Measurements from ENCODE around the gene ARHGAP29. TPM values are rescaled to one million over a fixed set of nuclear protein-coding genes. Genes with fewer than 3 reads are reported as not detected.

ARHGAP29 gene
- polyA plus RNA-seq, 1 experiment: 30.4 TPM

- no peaks in the 10 kb centered on the region for H3K9me3 ChIP-seq (ENCODE audit: control insufficient read depth, insufficient read depth, low read length)
- no peak overlapping the region for H3K4me3 ChIP-seq (ENCODE audit: low read depth, low read length)
- H3K27me3 ChIP-seq (ENCODE audit: control insufficient read depth, insufficient read depth, low read length): no peaks in the 10 kb centered on the region
- no peak overlapping the region for H3K27ac ChIP-seq (ENCODE audit: low read depth, low read length)
- ChIA-PET CTCF (interaction anchor here (1.3 to 3.5 kb wide), 4 partner anchors 20 to 166 kb away, joined by 3 to 20 read pairs (median 5); no protein-coding TSS in a partner anchor), POLR2A (no interaction called here)
- TF ChIP-seq CTCF (IDR thresholded peaks at IDR 0.05; ENCODE audit: low read depth, low read length): no peak
- DNase-seq (ENCODE audit: low read depth, low spot score): no peak
These were observed 31.7 kb downstream of the ARHGAP29 start for GRCh38 chr1:94205639-94206038.

- CTCF ChIA-PET: no interaction called here
- POLR2A ChIA-PET: no interaction called here
- no peak overlapping the region for H3K4me3 ChIP-seq (ENCODE audit: low read depth, low read length)
- H3K27me3 ChIP-seq (ENCODE audit: control insufficient read depth, insufficient read depth, low read length): no peaks in the 10 kb centered on the region
- no peak for TF ChIP-seq CTCF (IDR thresholded peaks at IDR 0.05; ENCODE audit: low read depth, low read length)
- H3K9me3 ChIP-seq (ENCODE audit: control insufficient read depth, insufficient read depth, low read length): no peaks in the 10 kb centered on the region
- no peak for DNase-seq (ENCODE audit: low read depth, low spot score)
- H3K27ac ChIP-seq (ENCODE audit: low read depth, low read length): no peak overlapping the region
These were observed 35.1 kb downstream of the ARHGAP29 start for GRCh38 chr1:94202241-94202640.

- POLR2A ChIA-PET: no interaction called here
- H3K9me3 ChIP-seq (ENCODE audit: control insufficient read depth, insufficient read depth, low read length): no peaks in the 10 kb centered on the region
- CTCF ChIA-PET: interaction anchor here (0.8 kb wide), 1 partner anchor 281 kb away, joined by 7 read pairs; no protein-coding TSS in a partner anchor
- H3K27me3 ChIP-seq (ENCODE audit: control insufficient read depth, insufficient read depth, low read length): no peaks in the 10 kb centered on the region
- no peak overlapping the region for H3K4me3 ChIP-seq (ENCODE audit: low read depth, low read length)
- DNase-seq (ENCODE audit: low read depth, low spot score): no peak
- no peak for TF ChIP-seq CTCF (IDR thresholded peaks at IDR 0.05; ENCODE audit: low read depth, low read length)
- no peak overlapping the region for H3K27ac ChIP-seq (ENCODE audit: low read depth, low read length)
These were observed 38.0 kb downstream of the ARHGAP29 start for GRCh38 chr1:94199398-94199797.

DNA sequence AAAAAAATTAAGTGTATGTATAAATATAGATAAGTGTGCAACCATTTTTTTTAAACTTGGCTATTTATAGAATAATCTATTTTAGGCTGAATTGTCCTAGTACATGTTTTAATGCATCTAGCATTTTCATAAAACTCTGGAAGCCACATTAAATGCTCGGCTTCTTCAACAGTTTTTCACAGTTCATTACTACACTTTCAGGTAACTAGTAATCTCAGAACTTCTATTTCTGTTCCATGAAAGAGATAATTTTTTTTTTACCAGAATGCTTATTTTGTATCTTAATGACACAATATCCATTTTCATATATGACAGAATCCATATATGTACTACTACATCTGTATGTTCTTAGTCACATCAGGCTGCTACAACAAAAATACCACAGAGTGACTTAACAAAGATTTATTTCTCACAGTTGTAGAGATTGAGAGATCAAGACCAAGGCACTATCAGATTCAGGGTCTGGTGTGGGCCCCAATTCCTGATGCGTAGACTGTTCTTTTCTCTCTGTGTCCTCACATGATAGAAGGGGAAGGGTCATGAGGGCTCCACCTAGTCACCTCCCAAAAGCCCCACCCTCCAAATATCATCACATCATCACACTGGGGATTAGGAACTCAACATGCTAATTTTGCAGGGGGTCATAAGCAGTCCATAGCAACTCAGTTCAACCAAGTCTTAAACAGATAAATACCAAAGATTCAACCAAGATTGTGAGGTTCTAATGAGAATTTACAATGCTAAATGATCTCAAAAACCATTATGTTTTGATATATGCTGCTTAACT, 43.1 kb downstream of the ARHGAP29 start:
- H3K27me3 ChIP-seq (ENCODE audit: control insufficient read depth, insufficient read depth, low read length): no peaks in the 10 kb centered on the region
- no peak overlapping the region for H3K4me3 ChIP-seq (ENCODE audit: low read depth, low read length)
- no peak for DNase-seq (ENCODE audit: low read depth, low spot score)
- H3K27ac ChIP-seq (ENCODE audit: low read depth, low read length): no peak overlapping the region
- no peaks in the 10 kb centered on the region for H3K9me3 ChIP-seq (ENCODE audit: control insufficient read depth, insufficient read depth, low read length)
- POLR2A ChIA-PET: no interaction called here
- CTCF ChIA-PET: no interaction called here
- TF ChIP-seq CTCF (IDR thresholded peaks at IDR 0.05; ENCODE audit: low read depth, low read length): no peak

DNA sequence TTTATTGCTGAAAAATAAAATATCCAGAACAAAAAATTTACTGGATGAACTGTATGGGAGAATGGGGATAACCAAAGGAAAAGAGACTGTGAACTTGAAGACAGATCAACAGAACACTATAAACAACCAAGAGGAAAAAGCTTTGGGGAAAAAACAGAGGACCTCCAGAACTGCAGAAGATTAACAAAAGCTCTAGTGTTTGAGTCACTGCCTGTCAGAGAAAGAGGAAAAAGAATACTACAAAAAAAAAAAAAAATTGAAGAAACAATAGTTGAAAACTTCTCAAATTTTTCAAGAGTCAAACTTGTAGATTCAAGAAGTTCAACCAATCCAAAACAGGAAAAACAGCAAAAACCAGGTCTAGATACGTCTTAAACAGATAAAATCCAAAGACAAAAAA, 44.3 kb downstream of the ARHGAP29 start:
- Histone ChIP-seq H3K4me3 (ENCODE audit: low read depth, low read length) (no peak overlapping the region), H3K9me3 (ENCODE audit: control insufficient read depth, insufficient read depth, low read length) (no peaks in the 10 kb centered on the region), H3K27ac (ENCODE audit: low read depth, low read length) (no peak overlapping the region), H3K27me3 (ENCODE audit: control insufficient read depth, insufficient read depth, low read length) (no peaks in the 10 kb centered on the region)
- ChIA-PET POLR2A (interaction anchor here (0.7 kb wide), 1 partner anchor 123 kb away, joined by 3 read pairs; no protein-coding TSS in a partner anchor), CTCF (interaction anchor here (3.0 kb wide), 1 partner anchor 131 kb away, joined by 8 read pairs; no protein-coding TSS in a partner anchor)
- no peak for DNase-seq (ENCODE audit: low read depth, low spot score)
- TF ChIP-seq CTCF (IDR thresholded peaks at IDR 0.05; ENCODE audit: low read depth, low read length): no peak

Data from AG04450 (cell line).